ENCODE results near the gene COX7A2L. TPM values are rescaled to one million over a fixed set of nuclear protein-coding genes. Genes with fewer than 3 reads are reported as not detected.

The COX7A2L gene
- polyA plus RNA-seq, 1 donor (not counting 4 experiments of a cell fraction or from before 2014, with no cell fraction given) = 172 TPM

DNA sequence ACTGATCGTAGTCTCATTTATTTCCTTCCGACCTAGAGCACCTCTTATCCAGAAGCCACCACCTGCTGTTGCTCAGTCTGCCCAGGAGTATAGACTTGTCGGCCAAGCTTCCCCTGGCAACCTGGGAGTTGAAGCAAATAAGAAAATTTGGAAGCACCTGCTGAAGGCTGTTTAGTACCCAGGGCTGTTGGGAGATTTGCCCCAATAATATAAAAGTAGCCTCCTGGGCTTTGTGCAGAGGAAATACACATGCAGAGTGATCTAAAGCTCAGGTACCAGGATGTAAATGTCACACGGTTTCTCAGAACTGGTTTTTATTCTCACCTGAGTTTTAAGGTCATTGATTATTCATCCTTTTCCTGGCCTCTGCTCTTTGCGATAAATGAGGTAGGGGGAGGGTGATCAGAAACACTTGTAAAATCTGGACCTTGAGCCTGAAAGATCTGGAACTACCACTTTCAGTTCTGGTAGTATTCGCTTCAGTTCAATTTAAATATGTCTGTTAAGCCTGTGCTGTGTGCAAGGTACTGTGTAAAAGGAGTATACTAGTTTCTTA, 789 bp upstream of the COX7A2L start:
- Histone ChIP-seq H2AFZ (ENCODE audit: control insufficient read depth, low read length) (peak overlapping the region; percentile 38), H3K4me1 (ENCODE audit: control insufficient read depth, extremely low read depth, insufficient read depth, low read length) (peaks cover 9% of the 10 kb centered on the region), H3K9ac (ENCODE audit: control insufficient read depth, extremely low read depth, insufficient read depth, low read length) (no peak overlapping the region), H3K9me1 (ENCODE audit: control insufficient read depth, extremely low read depth, insufficient read depth, low read length) (no peaks in the 10 kb centered on the region), H3K9me3 (ENCODE audit: control insufficient read depth, low read depth, low read length) (no peaks in the 10 kb centered on the region), H3K79me2 (ENCODE audit: control insufficient read depth, insufficient read depth, low read length) (peaks cover 42% of the 10 kb centered on the region), H3K27ac (ENCODE audit: control insufficient read depth, insufficient read depth, low read length) (no peak overlapping the region), H3K27me3 (ENCODE audit: control insufficient read depth, extremely low read depth, insufficient read depth, low read length) (no peaks in the 10 kb centered on the region), H3K4me2 (ENCODE audit: control insufficient read depth, extremely low read depth, insufficient read depth, low read depth, low read length) (peak overlapping the region; percentile 97), H4K20me1 (ENCODE audit: control insufficient read depth, extremely low read depth, insufficient read depth, low read length) (no peaks in the 10 kb centered on the region), H3K36me3 (ENCODE audit: control insufficient read depth in 2 of 2, extremely low read depth in 1 of 2, insufficient read depth in 2 of 2, low read length in 2 of 2) (no peaks in the 10 kb centered on the region), H3K4me3 (ENCODE audit: control insufficient read depth in 2 of 3, extremely low read depth in 1 of 3, insufficient read depth in 2 of 3, low read depth in 1 of 3, low read length in 3 of 3) (peak overlapping the region; percentile 12 to 29 (median 24))
- dilution Hi-C loops (cut with MboI; ENCODE audit: extremely low pct_ligation_motif_present, low sequenced_read_pairs) = no loop called here
- FAIRE-seq = no peak
- TF ChIP-seq, protein P1, sequence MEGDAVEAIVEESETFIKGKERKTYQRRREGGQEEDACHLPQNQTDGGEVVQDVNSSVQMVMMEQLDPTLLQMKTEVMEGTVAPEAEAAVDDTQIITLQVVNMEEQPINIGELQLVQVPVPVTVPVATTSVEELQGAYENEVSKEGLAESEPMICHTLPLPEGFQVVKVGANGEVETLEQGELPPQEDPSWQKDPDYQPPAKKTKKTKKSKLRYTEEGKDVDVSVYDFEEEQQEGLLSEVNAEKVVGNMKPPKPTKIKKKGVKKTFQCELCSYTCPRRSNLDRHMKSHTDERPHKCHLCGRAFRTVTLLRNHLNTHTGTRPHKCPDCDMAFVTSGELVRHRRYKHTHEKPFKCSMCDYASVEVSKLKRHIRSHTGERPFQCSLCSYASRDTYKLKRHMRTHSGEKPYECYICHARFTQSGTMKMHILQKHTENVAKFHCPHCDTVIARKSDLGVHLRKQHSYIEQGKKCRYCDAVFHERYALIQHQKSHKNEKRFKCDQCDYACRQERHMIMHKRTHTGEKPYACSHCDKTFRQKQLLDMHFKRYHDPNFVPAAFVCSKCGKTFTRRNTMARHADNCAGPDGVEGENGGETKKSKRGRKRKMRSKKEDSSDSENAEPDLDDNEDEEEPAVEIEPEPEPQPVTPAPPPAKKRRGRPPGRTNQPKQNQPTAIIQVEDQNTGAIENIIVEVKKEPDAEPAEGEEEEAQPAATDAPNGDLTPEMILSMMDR (optimal IDR thresholded peaks at IDR 0.05 in 1 of 3, IDR thresholded peaks at IDR 0.05 in 1 of 3, conservative IDR thresholded peaks at IDR 0.05 in 1 of 3; ENCODE audit: extremely low read depth in 1 of 3, insufficient read depth in 2 of 3, low read length in 3 of 3) = no peak
- no peak for TF ChIP-seq EZH2 (IDR thresholded peaks at IDR 0.05; ENCODE audit: low read length)
- no peak for DNase-seq (ENCODE audit: low read depth, low spot score)

DNA sequence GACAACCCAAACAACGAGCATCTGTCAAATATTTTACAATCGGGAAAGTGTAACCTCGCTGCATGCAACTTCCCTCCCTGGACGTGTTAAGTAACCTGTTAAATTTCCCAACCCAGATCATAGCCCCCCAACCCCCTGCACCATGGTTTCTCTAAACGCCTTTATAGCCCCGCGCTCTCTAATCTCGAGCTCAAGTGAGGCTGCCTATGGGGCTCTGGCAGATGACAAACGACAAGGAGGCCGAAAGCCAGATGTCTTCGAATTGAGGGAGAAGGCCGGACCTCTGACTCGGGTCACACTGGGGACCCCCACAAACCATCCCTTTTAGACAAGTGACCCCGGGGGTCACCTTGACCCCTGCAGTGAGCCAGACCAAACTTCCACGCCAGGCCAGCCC, 526 bp downstream of the COX7A2L start:
- DNase-seq (ENCODE audit: low read depth, low spot score) (no peak), FAIRE-seq (no peak)
- Histone ChIP-seq H2AFZ (ENCODE audit: control insufficient read depth, low read length) (peak overlapping the region; percentile 98), H3K27me3 (ENCODE audit: control insufficient read depth, extremely low read depth, insufficient read depth, low read length) (no peaks in the 10 kb centered on the region), H3K9me3 (ENCODE audit: control insufficient read depth, low read depth, low read length) (no peaks in the 10 kb centered on the region), H3K9ac (ENCODE audit: control insufficient read depth, extremely low read depth, insufficient read depth, low read length) (peak overlapping the region; percentile 96), H3K9me1 (ENCODE audit: control insufficient read depth, extremely low read depth, insufficient read depth, low read length) (no peaks in the 10 kb centered on the region), H3K4me3 (ENCODE audit: control insufficient read depth in 2 of 3, extremely low read depth in 1 of 3, insufficient read depth in 2 of 3, low read depth in 1 of 3, low read length in 3 of 3) (peak overlapping the region; percentile 84 to 93 (median 84)), H3K79me2 (ENCODE audit: control insufficient read depth, insufficient read depth, low read length) (peaks cover 53% of the 10 kb centered on the region), H3K27ac (ENCODE audit: control insufficient read depth, insufficient read depth, low read length) (peak overlapping the region; percentile 98), H4K20me1 (ENCODE audit: control insufficient read depth, extremely low read depth, insufficient read depth, low read length) (no peaks in the 10 kb centered on the region), H3K36me3 (ENCODE audit: control insufficient read depth in 2 of 2, extremely low read depth in 1 of 2, insufficient read depth in 2 of 2, low read length in 2 of 2) (peaks cover 1 to 2% of the 10 kb centered on the region in 2 experiments), H3K4me2 (ENCODE audit: control insufficient read depth, extremely low read depth, insufficient read depth, low read depth, low read length) (peak overlapping the region; percentile 97), H3K4me1 (ENCODE audit: control insufficient read depth, extremely low read depth, insufficient read depth, low read length) (peaks cover 9% of the 10 kb centered on the region)
- dilution Hi-C loops (cut with MboI; ENCODE audit: extremely low pct_ligation_motif_present, low sequenced_read_pairs) = no loop called here
- TF ChIP-seq EZH2 (IDR thresholded peaks at IDR 0.05; ENCODE audit: low read length) = no peak
- TF ChIP-seq, protein P1 (optimal IDR thresholded peaks at IDR 0.05 in 1 of 3, IDR thresholded peaks at IDR 0.05 in 1 of 3, conservative IDR thresholded peaks at IDR 0.05 in 1 of 3; ENCODE audit: extremely low read depth in 1 of 3, insufficient read depth in 2 of 3, low read length in 3 of 3) = no peak

Data from keratinocyte (primary cell).